ENCODE results near the gene CADM1. TPM values are rescaled to one million over a fixed set of nuclear protein-coding genes. Genes with fewer than 3 reads are reported as not detected.

Gene CADM1
- total and polyA plus RNA-seq, 2 donors from 2014 or later: 24.0 to 33.5 TPM

DNA sequence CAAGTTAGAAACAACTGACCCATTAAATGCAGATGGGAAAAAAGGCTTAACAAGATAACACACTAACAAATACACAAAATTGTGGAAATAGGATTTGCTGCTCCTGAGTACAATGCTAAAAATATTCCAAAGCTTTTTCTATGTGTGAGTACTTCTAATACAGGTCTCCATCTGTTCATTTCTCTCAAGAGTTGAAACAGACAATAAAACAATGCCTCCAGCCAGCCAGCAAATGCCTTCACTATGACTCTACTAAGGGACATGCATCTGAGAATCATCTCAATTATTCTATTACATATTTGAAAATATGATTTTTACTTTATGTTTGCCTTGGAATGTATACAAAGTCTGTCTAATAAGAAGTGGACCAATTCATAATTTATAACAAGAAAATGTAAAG is 119.0 kb downstream of the CADM1 start:
- no peaks in the 10 kb centered on the region for H3K36me3 ChIP-seq (ENCODE audit: control insufficient read depth in 2 of 3, insufficient read depth in 3 of 3, low read length in 3 of 3)
- DNase-seq: no peak
- no peak overlapping the region for H3K4me3 ChIP-seq (ENCODE audit: low read length in 3 of 3)
- no peak overlapping the region for H3K27ac ChIP-seq (ENCODE audit: low read depth in 2 of 2, low read length in 2 of 2)
- H3K4me1 ChIP-seq (ENCODE audit: control insufficient read depth in 2 of 3, insufficient read depth in 2 of 3, low read depth in 1 of 3, low read length in 3 of 3): no peaks in the 10 kb centered on the region
- intact Hi-C loops (cut with DNase I): no loop called here
- H3K9ac ChIP-seq (ENCODE audit: low read length in 3 of 3): no peak overlapping the region
- H3K9me3 ChIP-seq (ENCODE audit: control insufficient read depth in 2 of 3, insufficient read depth in 1 of 3, low read length in 3 of 3): no peaks in the 10 kb centered on the region
- TF ChIP-seq, protein P1, sequence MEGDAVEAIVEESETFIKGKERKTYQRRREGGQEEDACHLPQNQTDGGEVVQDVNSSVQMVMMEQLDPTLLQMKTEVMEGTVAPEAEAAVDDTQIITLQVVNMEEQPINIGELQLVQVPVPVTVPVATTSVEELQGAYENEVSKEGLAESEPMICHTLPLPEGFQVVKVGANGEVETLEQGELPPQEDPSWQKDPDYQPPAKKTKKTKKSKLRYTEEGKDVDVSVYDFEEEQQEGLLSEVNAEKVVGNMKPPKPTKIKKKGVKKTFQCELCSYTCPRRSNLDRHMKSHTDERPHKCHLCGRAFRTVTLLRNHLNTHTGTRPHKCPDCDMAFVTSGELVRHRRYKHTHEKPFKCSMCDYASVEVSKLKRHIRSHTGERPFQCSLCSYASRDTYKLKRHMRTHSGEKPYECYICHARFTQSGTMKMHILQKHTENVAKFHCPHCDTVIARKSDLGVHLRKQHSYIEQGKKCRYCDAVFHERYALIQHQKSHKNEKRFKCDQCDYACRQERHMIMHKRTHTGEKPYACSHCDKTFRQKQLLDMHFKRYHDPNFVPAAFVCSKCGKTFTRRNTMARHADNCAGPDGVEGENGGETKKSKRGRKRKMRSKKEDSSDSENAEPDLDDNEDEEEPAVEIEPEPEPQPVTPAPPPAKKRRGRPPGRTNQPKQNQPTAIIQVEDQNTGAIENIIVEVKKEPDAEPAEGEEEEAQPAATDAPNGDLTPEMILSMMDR (IDR thresholded peaks at IDR 0.05; ENCODE audit: borderline replicate concordance, extremely low read depth, insufficient read depth): no peak
- FAIRE-seq: no peak
- H3K27me3 ChIP-seq (ENCODE audit: control insufficient read depth, insufficient read depth, low read length): no peaks in the 10 kb centered on the region

DNA sequence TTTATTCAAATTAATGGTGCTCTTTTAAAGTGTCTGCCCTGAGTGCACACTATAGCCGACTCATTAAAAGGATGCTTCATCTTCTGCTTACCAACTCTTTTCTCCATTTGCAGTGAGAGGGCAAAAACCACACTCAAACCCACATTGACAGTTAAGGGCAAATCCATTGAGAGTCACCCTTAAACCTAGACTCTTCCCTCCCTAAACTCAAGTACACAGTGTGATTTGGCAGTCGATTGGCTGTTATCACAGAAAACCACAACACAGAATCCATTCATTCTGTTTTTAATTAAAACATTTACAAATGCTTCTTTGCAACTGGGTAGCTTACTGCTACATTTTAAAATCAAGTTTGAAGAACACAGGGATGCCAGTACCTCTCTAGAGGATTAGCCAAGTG is 120.0 kb downstream of the CADM1 start:
- Histone ChIP-seq H3K27ac (ENCODE audit: low read depth in 2 of 2, low read length in 2 of 2) (no peak overlapping the region), H3K4me1 (ENCODE audit: control insufficient read depth in 2 of 3, insufficient read depth in 2 of 3, low read depth in 1 of 3, low read length in 3 of 3) (no peaks in the 10 kb centered on the region), H3K9ac (ENCODE audit: low read length in 3 of 3) (no peak overlapping the region), H3K9me3 (ENCODE audit: control insufficient read depth in 2 of 3, insufficient read depth in 1 of 3, low read length in 3 of 3) (no peaks in the 10 kb centered on the region), H3K27me3 (ENCODE audit: control insufficient read depth, insufficient read depth, low read length) (no peaks in the 10 kb centered on the region), H3K4me3 (ENCODE audit: low read length in 3 of 3) (no peak overlapping the region), H3K36me3 (ENCODE audit: control insufficient read depth in 2 of 3, insufficient read depth in 3 of 3, low read length in 3 of 3) (no peaks in the 10 kb centered on the region)
- FAIRE-seq (no peak), DNase-seq (no peak)
- TF ChIP-seq, protein P1 (IDR thresholded peaks at IDR 0.05; ENCODE audit: borderline replicate concordance, extremely low read depth, insufficient read depth): no peak
- intact Hi-C loops (cut with DNase I): no loop called here

DNA sequence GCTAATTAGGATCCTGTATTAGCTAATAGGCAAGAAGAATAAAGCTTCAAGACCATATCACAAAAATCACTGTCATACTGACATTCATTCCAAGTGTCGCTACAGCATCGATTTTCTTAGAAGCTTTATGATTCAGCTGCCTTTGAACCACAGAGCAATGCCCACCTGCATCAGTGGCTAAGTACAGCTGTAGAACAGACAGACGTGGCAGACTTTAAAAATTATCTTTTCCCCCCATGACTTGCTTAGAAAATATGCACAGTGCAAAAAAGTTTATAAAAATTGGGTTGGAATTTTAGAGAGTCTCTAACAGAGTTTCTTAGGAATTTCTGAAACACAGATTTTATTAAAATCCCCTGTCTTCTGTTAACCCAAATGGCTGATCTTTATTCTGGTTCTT is 120.8 kb downstream of the CADM1 start:
- intact Hi-C loops (cut with DNase I): no loop called here
- H3K27ac ChIP-seq (ENCODE audit: low read depth in 2 of 2, low read length in 2 of 2): no peak overlapping the region
- TF ChIP-seq, protein P1 (IDR thresholded peaks at IDR 0.05; ENCODE audit: borderline replicate concordance, extremely low read depth, insufficient read depth): no peak
- no peak overlapping the region for H3K4me3 ChIP-seq (ENCODE audit: low read length in 3 of 3)
- H3K27me3 ChIP-seq (ENCODE audit: control insufficient read depth, insufficient read depth, low read length): no peaks in the 10 kb centered on the region
- no peaks in the 10 kb centered on the region for H3K4me1 ChIP-seq (ENCODE audit: control insufficient read depth in 2 of 3, insufficient read depth in 2 of 3, low read depth in 1 of 3, low read length in 3 of 3)
- no peaks in the 10 kb centered on the region for H3K36me3 ChIP-seq (ENCODE audit: control insufficient read depth in 2 of 3, insufficient read depth in 3 of 3, low read length in 3 of 3)
- FAIRE-seq (no peak), DNase-seq (no peak)
- no peaks in the 10 kb centered on the region for H3K9me3 ChIP-seq (ENCODE audit: control insufficient read depth in 2 of 3, insufficient read depth in 1 of 3, low read length in 3 of 3)
- H3K9ac ChIP-seq (ENCODE audit: low read length in 3 of 3): no peak overlapping the region

DNA sequence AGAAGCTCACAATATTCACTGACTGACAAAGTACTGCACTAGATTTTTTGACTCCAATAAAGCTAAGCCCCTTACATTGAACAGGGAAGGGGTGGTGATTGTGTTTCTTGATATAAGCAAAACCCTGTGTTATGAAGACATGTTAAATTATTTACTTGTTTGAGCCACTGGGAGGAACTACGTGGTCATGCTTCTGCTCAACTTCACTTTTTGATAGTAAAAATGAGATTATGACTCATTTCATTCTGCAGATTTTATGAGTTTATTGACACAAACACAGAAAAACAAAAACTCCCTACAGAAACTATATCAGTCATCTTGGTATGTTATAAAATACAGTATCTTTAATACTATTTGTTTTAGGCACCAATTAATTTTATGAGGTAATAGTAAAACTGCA is 124.7 kb downstream of the CADM1 start:
- Histone ChIP-seq H3K4me1 (ENCODE audit: control insufficient read depth in 2 of 3, insufficient read depth in 2 of 3, low read depth in 1 of 3, low read length in 3 of 3) (no peaks in the 10 kb centered on the region), H3K27me3 (ENCODE audit: control insufficient read depth, insufficient read depth, low read length) (no peaks in the 10 kb centered on the region), H3K4me3 (ENCODE audit: low read length in 3 of 3) (no peak overlapping the region), H3K9me3 (ENCODE audit: control insufficient read depth in 2 of 3, insufficient read depth in 1 of 3, low read length in 3 of 3) (no peaks in the 10 kb centered on the region), H3K9ac (ENCODE audit: low read length in 3 of 3) (no peak overlapping the region), H3K36me3 (ENCODE audit: control insufficient read depth in 2 of 3, insufficient read depth in 3 of 3, low read length in 3 of 3) (no peaks in the 10 kb centered on the region), H3K27ac (ENCODE audit: low read depth in 2 of 2, low read length in 2 of 2) (no peak overlapping the region)
- DNase-seq: no peak
- TF ChIP-seq, protein P1 (IDR thresholded peaks at IDR 0.05; ENCODE audit: borderline replicate concordance, extremely low read depth, insufficient read depth): no peak
- FAIRE-seq: no peak
- intact Hi-C loops (cut with DNase I): no loop called here
